IMR-90 (cell line): ENCODE data around the gene ITFG2. TPM values are rescaled to one million over a fixed set of nuclear protein-coding genes. Genes with fewer than 3 reads are reported as not detected.

ENCODE experiments used
- ATAC-seq: fragments of 200-7000 bp; cut with Tn5 transposase; 2 replicates; pipeline ENCODE4 v1.9.1; 2020; ENCODE audit warnings: low read depth, mild to moderate bottlenecking, moderate library complexity
- BruUV-seq: library from RNA; stranded (reverse); fragments of 400-500 nt; replicated peaks from 2 replicates; lab custom pipeline; 2021; lab: Mats Ljungman, UMichigan
- CTCF ChIA-PET: fragments of 300-600 bp; formaldehyde crosslinking; extraction: SDS; loops from one replicate; lab custom pipeline; 2021; ENCODE audit warnings: antibody characterized with exemption; lab: Yijun Ruan, JAX
- POLR2A ChIA-PET: fragments of 300-600 bp; sonication (Branson Sonifier 250); formaldehyde crosslinking; loops from one replicate; lab custom pipeline; 2022; ENCODE audit warnings: antibody characterized with exemption; ENCODE audit not compliant: unreplicated experiment; lab: Charles Lee
- DNase-seq: peaks from one replicate; pipeline ENCODE4 v3.0.0; 2013
- H2AFZ ChIP-seq: replicated peaks from 2 replicates; pipeline ENCODE3; 2013; ENCODE audit warnings: low read length, mild to moderate bottlenecking; ENCODE audit not compliant: poor library complexity
- H2AK5ac ChIP-seq: 2 replicates; pipeline ENCODE4 v1.6.1; 2013; ENCODE audit warnings: low read depth, low read length, inconsistent platforms
- H2AK9ac ChIP-seq: replicated peaks from 2 replicates; pipeline ENCODE3; 2013; ENCODE audit warnings: mild to moderate bottlenecking, low read depth, low read length, moderate library complexity; ENCODE audit not compliant: poor library complexity
- H2BK120ac ChIP-seq: 2 replicates; pipeline ENCODE4 v1.6.1; 2013; ENCODE audit warnings: low read depth, low read length, inconsistent platforms
- H2BK15ac ChIP-seq: 3 replicates; pipeline ENCODE4 v1.6.1; 2013; ENCODE audit warnings: low read depth, low read length, inconsistent platforms
- H2BK20ac ChIP-seq: 2 replicates; pipeline ENCODE4 v1.6.1; 2013; ENCODE audit warnings: low read depth, mild to moderate bottlenecking, inconsistent platforms, low read length, moderate library complexity
- H2BK5ac ChIP-seq: 2 replicates; pipeline ENCODE4 v1.6.1; 2013; ENCODE audit warnings: mild to moderate bottlenecking, low read depth, low read length, inconsistent platforms; ENCODE audit not compliant: poor library complexity, severe bottlenecking
- H3K14ac ChIP-seq: replicated peaks from 2 replicates; pipeline ENCODE4 v1.6.1; 2013; ENCODE audit warnings: low read depth, low read length, inconsistent platforms
- H3K18ac ChIP-seq: 2 replicates; pipeline ENCODE4 v1.6.1; 2013; ENCODE audit warnings: low read depth, low read length, control low read depth
- H3K23ac ChIP-seq: 2 replicates; pipeline ENCODE4 v1.6.1; 2013; ENCODE audit warnings: low read depth, low read length, inconsistent platforms
- H3K27ac ChIP-seq: 2 replicates; pipeline ENCODE4 v1.5.1; 2013; ENCODE audit warnings: mild to moderate bottlenecking, control low read depth, low read length; ENCODE audit not compliant: insufficient read depth
- H3K27me3 ChIP-seq: 2 replicates; pipeline ENCODE4 v1.6.1; 2013; ENCODE audit warnings: low read length; ENCODE audit not compliant: control insufficient read depth, insufficient read depth
- H3K36me3 ChIP-seq: 2 replicates; pipeline ENCODE4 v1.6.1; 2013; ENCODE audit warnings: low read length, mixed read lengths; ENCODE audit not compliant: control insufficient read depth, insufficient read depth
- H3K4ac ChIP-seq: 2 replicates; pipeline ENCODE4 v1.6.1; 2013; ENCODE audit warnings: low read depth, low read length, inconsistent platforms
- H3K4me1 ChIP-seq: 2 replicates; pipeline ENCODE4 v1.6.1; 2013; ENCODE audit warnings: low read length, mixed read lengths; ENCODE audit not compliant: control insufficient read depth, insufficient read depth
- H3K4me2 ChIP-seq: 2 replicates; pipeline ENCODE4 v1.6.1; 2013; ENCODE audit warnings: low read depth, mild to moderate bottlenecking, control low read depth, low read length, moderate library complexity
- H3K4me3 ChIP-seq: 2 replicates; pipeline ENCODE4 v1.5.1; 2013; ENCODE audit warnings: low read depth, mild to moderate bottlenecking, control low read depth, low read length, moderate library complexity; ENCODE audit not compliant: insufficient read depth
- H3K56ac ChIP-seq: 2 replicates; pipeline ENCODE4 v1.6.1; 2013; ENCODE audit warnings: low read length, inconsistent platforms; ENCODE audit not compliant: insufficient read depth; ENCODE audit errors: extremely low read depth
- H3K79me1 ChIP-seq, 2 experiments: 2 replicates each; pipeline ENCODE4 v1.6.1; 2013; ENCODE audit warnings: low read length in 2 of 2, inconsistent platforms in 1 of 2, low read depth in 1 of 2
- H3K9ac ChIP-seq: 2 replicates; pipeline ENCODE4 v1.6.1; 2013; ENCODE audit warnings: low read depth, low read length, control low read depth
- H3K9me1 ChIP-seq: 2 replicates; pipeline ENCODE4 v1.6.1; 2013; ENCODE audit warnings: low read length, inconsistent platforms; ENCODE audit not compliant: insufficient read depth
- H3K9me3 ChIP-seq: 2 replicates; pipeline ENCODE4 v1.6.1; 2013; ENCODE audit warnings: low read length; ENCODE audit not compliant: control insufficient read depth, insufficient read depth
- H4K20me1 ChIP-seq: 2 replicates; pipeline ENCODE4 v1.6.1; 2013; ENCODE audit warnings: low read length, inconsistent platforms; ENCODE audit not compliant: insufficient read depth
- H4K5ac ChIP-seq: 2 replicates; pipeline ENCODE4 v1.6.1; 2013; ENCODE audit warnings: mild to moderate bottlenecking, low read depth, low read length, control low read depth
- H4K8ac ChIP-seq, 2 experiments: 2 replicates each; pipeline ENCODE4 v1.6.1; 2013; ENCODE audit warnings: low read depth in 2 of 2, low read length in 2 of 2, control low read depth in 1 of 2, inconsistent platforms in 1 of 2
- H4K91ac ChIP-seq: 2 replicates; pipeline ENCODE4 v1.6.1; 2013; ENCODE audit warnings: low read depth, low read length, inconsistent platforms; ENCODE audit not compliant: insufficient read depth
- BHLHE40 ChIP-seq: fragments of 150-350 bp; IDR thresholded peaks from 2 replicates; pipeline ENCODE4 v1.6.1; 2016; ENCODE audit warnings: mild to moderate bottlenecking, low read depth, low read length
- CEBPB ChIP-seq: IDR thresholded peaks from 2 replicates; pipeline ENCODE4 v1.6.1; 2012; ENCODE audit warnings: low read depth, low read length, improper control_type of control experiment
- CHD1 ChIP-seq: IDR thresholded peaks from 2 replicates; pipeline ENCODE4 v1.6.1; 2012; ENCODE audit warnings: low read depth, low read length, improper control_type of control experiment
- ELK1 ChIP-seq: fragments of 150-350 bp; IDR thresholded peaks from 2 replicates; pipeline ENCODE4 v1.6.1; 2016; ENCODE audit warnings: low read depth, mild to moderate bottlenecking, low read length, moderate library complexity, borderline replicate concordance
- FOS ChIP-seq: fragments of 150-350 bp; IDR thresholded peaks from 2 replicates; pipeline ENCODE4 v1.6.1; 2016; ENCODE audit warnings: low read depth, low read length
- MAZ ChIP-seq: IDR thresholded peaks from 2 replicates; pipeline ENCODE4 v1.6.1; 2012; ENCODE audit warnings: low read depth, mild to moderate bottlenecking, low read length, improper control_type of control experiment, moderate library complexity, borderline replicate concordance
- NFE2L2 ChIP-seq: fragments of 150-350 bp; IDR thresholded peaks from 2 replicates; pipeline ENCODE4 v1.6.1; 2016; ENCODE audit warnings: low read depth, mild to moderate bottlenecking, low read length
- POLR2A ChIP-seq: IDR thresholded peaks from 2 replicates; pipeline ENCODE4 v1.6.1; 2012; ENCODE audit warnings: mild to moderate bottlenecking, low read depth, low read length
- RAD21 ChIP-seq: IDR thresholded peaks from 2 replicates; pipeline ENCODE4 v1.6.1; 2012; ENCODE audit warnings: low read length, improper control_type of control experiment
- RCOR1 ChIP-seq: IDR thresholded peaks from 2 replicates; pipeline ENCODE4 v1.6.1; 2012; ENCODE audit warnings: mild to moderate bottlenecking, low read length, improper control_type of control experiment; ENCODE audit not compliant: insufficient replicate concordance
- RFX5 ChIP-seq: IDR thresholded peaks from 2 replicates; pipeline ENCODE4 v1.8.0; 2012; ENCODE audit warnings: low read depth, mild to moderate bottlenecking, low read length, moderate library complexity
- SMC3 ChIP-seq: fragments of 150-350 bp; IDR thresholded peaks from 2 replicates; pipeline ENCODE4 v1.6.1; 2016; ENCODE audit warnings: low read depth, mild to moderate bottlenecking, antibody characterized with exemption, low read length, moderate library complexity
- USF2 ChIP-seq: fragments of 150-350 bp; IDR thresholded peaks from 2 replicates; pipeline ENCODE4 v1.6.1; 2017; ENCODE audit warnings: mild to moderate bottlenecking, antibody characterized with exemption, low read length, low read depth
- WGBS, 2 experiments: methylation state at CpG; one replicate each; pipeline versions ENCODE4 v1.1.5 to v1.1.7; 2013; ENCODE audit warnings: missing lambda C conversion rate in 2 of 2; ENCODE audit not compliant: insufficient read length in 1 of 2; ENCODE audit errors: extremely low coverage in 2 of 2; 5-methylcytosine and 5-hydroxymethylcytosine counted together
- dilution Hi-C: fragments of 300-500 bp; cut with HindIII; formaldehyde crosslinking; loops from one replicate; pipeline ENCODE4 v1.14.3; 2018; ENCODE audit warnings: low sequenced_read_pairs; ENCODE audit not compliant: unreplicated experiment
- in situ Hi-C: fragments of 300-500 bp; cut with MboI; formaldehyde crosslinking; loops from 3 replicates; pipeline ENCODE4 v1.14.3; 2019; ENCODE audit warnings: low sequenced_read_pairs, inconsistent platforms, mixed read lengths
- intact Hi-C: fragments of 100-400 bp; cut with micrococcal nuclease; formaldehyde crosslinking; loops from 2 replicates; pipeline ENCODE4 v1.10.0; 2022
- polyA plus RNA-seq, 3 experiments: library from polyadenylated mRNA; depleted of rRNA; stranded (reverse); fragments of >200 nt; gene quantifications; 2 replicates each; pipeline ENCODE4 v1.2.3, GENCODE V29; 2012; ENCODE audit warnings: low replicate concordance in 1 of 3
- total RNA-seq: library from RNA; depleted of rRNA; stranded (reverse); fragments of >200 nt; gene quantifications from 2 replicates; pipeline ENCODE4 v1.2.3, GENCODE V29; 2012

Gene ITFG2
- total and polyA plus RNA-seq, 2 of the 4 experiments (the other 2 are of a cell fraction), result 20.3 to 25.5 TPM

GRCh38 chr12:2824541-2824940 is 12.1 kb downstream of the ITFG2 start:
- BruUV-seq, result no TSS peak

More at GRCh38 chr12:2824541-2824940, 12.1 kb downstream of the ITFG2 start:
- Histone ChIP-seq H3K9me1 (no peaks in the 10 kb centered on the region), H2BK15ac (no peak overlapping the region), H3K14ac (no peak overlapping the region), H4K5ac (no peak overlapping the region), H4K8ac (no peak overlapping the region), H2AK5ac (no peak overlapping the region), H3K9me3 (no peaks in the 10 kb centered on the region), H3K36me3 (peaks cover 71% of the 10 kb centered on the region), H4K20me1 (no peaks in the 10 kb centered on the region), H2BK120ac (no peak overlapping the region), H2AFZ (no peak overlapping the region), H3K27me3 (no peaks in the 10 kb centered on the region), H3K18ac (no peak overlapping the region), H2BK20ac (no peak overlapping the region), H3K4me3 (no peak overlapping the region), H3K27ac (no peak overlapping the region), H3K23ac (no peak overlapping the region), H2BK5ac (no peak overlapping the region), H3K4me1 (no peaks in the 10 kb centered on the region), H3K4me2 (no peak overlapping the region), H3K9ac (no peak overlapping the region), H3K79me1 (no peaks in the 10 kb centered on the region), H2AK9ac (no peak overlapping the region), H3K4ac (no peak overlapping the region), H3K56ac (no peak overlapping the region), H4K91ac (no peak overlapping the region)
- no peak for DNase-seq
- TF ChIP-seq SMC3 (no peak), CHD1 (no peak), ELK1 (no peak), CEBPB (no peak), MAZ (no peak), FOS (no peak), RFX5 (no peak), RCOR1 (no peak), POLR2A (no peak), RAD21 (no peak), NFE2L2 (no peak), BHLHE40 (no peak), USF2 (no peak)
- intact Hi-C loops, result no loop called here
- ChIA-PET POLR2A (no interaction called here), CTCF (interaction anchor here (1.0 kb wide), 1 partner anchor 9 kb away, joined by 3 read pairs; no protein-coding TSS in a partner anchor)
- in situ Hi-C loops, result no loop called here
- no peak for ATAC-seq
- WGBS, 2 experiments, result 100% methylated on average over 3 of the region's 6 CpGs; no CpG with 5 or more reads in 1 of the 2 experiments
- dilution Hi-C loops, result no loop called here
